ENCODE measurements around the gene CDS1. TPM values are rescaled to one million over a fixed set of nuclear protein-coding genes. Genes with fewer than 3 reads are reported as not detected.

The CDS1 gene
- polyA plus RNA-seq, 6 donors from 2014 or later, result 0.07 TPM; not detected in 5

DNA sequence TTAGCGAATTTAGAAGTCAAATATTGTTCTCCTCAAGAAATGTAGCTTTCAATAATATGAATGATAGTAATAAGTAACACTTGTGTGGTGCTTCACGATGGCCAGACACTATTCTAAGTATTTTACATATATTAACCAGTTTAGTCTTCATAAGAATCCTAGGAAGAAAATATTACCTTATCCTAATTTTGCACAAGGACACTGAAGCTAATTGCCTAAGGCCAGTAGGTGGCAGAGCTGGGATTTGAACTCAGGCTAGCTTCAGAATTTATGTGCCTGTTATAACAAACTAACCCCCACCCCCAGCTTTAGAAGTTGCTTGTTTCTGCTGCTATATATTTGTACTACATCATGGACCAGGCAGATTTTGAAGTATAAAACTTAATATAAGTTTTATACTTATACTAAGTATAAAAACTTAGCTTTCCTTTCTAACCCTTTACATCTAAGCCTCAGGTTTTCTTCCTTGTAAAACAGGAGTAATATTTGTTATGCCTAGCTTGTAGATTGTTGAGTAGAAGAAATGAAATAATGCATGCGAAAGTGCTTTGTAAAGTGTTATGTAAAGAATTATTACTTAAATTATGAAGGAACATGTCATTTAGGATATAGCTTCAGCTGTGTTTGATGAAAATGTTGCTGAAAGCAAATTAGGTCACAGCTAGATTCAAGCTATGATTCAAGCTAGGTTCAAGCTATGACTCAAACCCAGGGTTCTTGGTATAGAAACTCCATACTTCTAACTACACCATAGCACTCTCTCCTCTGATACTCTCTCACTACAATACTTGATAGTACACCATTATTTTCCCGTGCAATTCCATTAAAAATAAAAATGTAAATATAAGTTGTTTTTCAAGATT, 4.2 kb upstream of the CDS1 start:
- Mint-ChIP-seq H3K36me3 (peaks cover 0 to 2% of the 10 kb centered on the region in 2 donors), H3K4me1 (peaks cover 7 to 13% (median 9%) of the 10 kb centered on the region in 3 donors), H3K9me3 (peaks cover 0 to 9% (median 0%) of the 10 kb centered on the region in 7 donors), H3K27ac (no peak overlapping the region), H3K4me3 (no peak overlapping the region), H3K27me3 (peaks cover 22 to 41% (median 36%) of the 10 kb centered on the region in 3 donors)
- no peak for DNase-seq
- no peak for ATAC-seq (ENCODE audit: low read depth in 2 of 2)

GRCh38 chr4:84579403-84579776, 3.5 kb upstream of the CDS1 start:
- DNase-seq (no peak), ATAC-seq (ENCODE audit: low read depth in 2 of 2) (no peak)
- Mint-ChIP-seq H3K4me3 (no peak overlapping the region), H3K27ac (no peak overlapping the region), H3K9me3 (peaks cover 0 to 14% (median 2%) of the 10 kb centered on the region in 7 donors), H3K36me3 (peaks cover 0 to 6% of the 10 kb centered on the region in 2 donors), H3K4me1 (peaks cover 12 to 19% (median 13%) of the 10 kb centered on the region in 3 donors), H3K27me3 (peaks cover 27 to 42% (median 41%) of the 10 kb centered on the region in 3 donors)

DNA sequence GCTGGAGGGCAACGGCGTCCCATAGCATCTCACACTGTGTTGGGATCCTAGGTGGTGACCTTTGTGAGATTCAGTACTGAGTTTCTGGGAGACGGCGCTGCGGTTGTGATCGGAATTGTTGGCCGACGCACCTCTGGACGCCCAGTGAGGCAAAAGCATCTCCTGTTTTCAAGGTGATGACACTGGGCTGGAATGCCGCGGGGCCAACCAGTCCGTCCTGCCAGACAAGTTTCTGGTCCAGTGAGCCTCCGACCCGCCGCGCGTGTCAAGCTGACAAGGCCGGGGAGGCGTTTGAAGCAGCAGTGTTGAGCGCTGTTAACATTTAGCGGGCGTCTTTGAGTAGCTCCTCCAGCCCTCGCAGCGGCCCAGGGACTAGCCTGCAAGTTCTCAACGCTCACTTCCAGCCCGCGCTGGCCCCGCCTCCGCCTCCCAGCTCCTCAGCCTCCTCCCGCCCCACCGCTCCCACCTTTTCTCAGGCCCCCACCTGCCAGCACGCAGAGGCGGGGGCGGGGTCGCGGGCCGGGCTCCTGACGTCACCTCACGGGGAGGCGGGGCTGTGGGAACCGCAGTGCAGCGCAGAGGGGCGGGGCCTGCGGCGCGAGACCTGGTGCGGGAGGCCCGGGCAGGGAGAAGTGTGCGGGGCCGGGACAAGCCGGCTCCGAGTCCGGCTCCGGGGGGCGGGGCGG, 482 bp upstream of the CDS1 start:
- peaks cover 12 to 19% (median 13%) of the 10 kb centered on the region in 3 donors for H3K4me1 Mint-ChIP-seq
- peaks cover 39 to 65% (median 62%) of the 10 kb centered on the region in 3 donors for H3K27me3 Mint-ChIP-seq
- peak overlapping the region; percentile 56 to 92 (median 82) for H3K4me3 Mint-ChIP-seq
- DNase-seq (peak; percentile 77), ATAC-seq (ENCODE audit: low read depth in 2 of 2) (peak; percentile 78 to 82)
- H3K36me3 Mint-ChIP-seq, result peaks cover 6 to 12% of the 10 kb centered on the region in 2 donors
- H3K9me3 Mint-ChIP-seq, result peaks cover 3 to 23% (median 11%) of the 10 kb centered on the region in 7 donors
- H3K27ac Mint-ChIP-seq, result peak overlapping the region in 2 of 6 donors; percentile 1 to 92

DNA sequence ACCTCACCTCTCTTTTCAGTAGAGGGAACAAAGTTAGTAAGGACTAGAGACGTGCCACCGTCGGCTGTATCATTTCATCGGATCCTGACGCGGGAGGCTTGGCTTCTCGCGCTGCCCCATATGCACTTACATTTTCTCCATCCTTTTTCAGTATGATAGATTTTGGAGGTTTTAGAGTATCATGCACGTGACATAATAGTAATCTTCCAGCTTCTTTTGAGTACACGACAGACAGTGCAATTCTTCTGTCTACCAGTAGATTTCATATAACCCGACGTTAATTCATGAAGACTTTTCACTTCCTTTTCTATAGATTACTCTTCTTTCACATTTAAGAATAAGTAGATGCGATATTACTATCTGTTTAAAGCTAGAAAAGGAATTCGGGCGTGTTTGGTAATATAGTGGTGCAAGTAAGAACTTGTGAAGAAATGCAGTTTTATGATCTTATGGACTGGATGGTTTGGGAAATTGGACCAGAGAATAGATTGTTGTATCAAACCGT, 1.0 kb downstream of the CDS1 start:
- ATAC-seq (ENCODE audit: low read depth in 2 of 2) (peak; percentile 20 to 25), DNase-seq (peak; percentile 12)
- Mint-ChIP-seq H3K27me3 (peaks cover 38 to 73% (median 70%) of the 10 kb centered on the region in 3 donors), H3K9me3 (peaks cover 5 to 37% (median 17%) of the 10 kb centered on the region in 7 donors), H3K4me1 (peaks cover 12 to 19% (median 13%) of the 10 kb centered on the region in 3 donors), H3K27ac (peak overlapping the region in 3 of 6 donors; percentile 51 to 88 (median 52)), H3K36me3 (peaks cover 6 to 15% of the 10 kb centered on the region in 2 donors), H3K4me3 (peak overlapping the region; percentile 79 to 94 (median 89))

- H3K27ac Mint-ChIP-seq, result no peak overlapping the region
- H3K36me3 Mint-ChIP-seq, result peaks cover 6 to 15% of the 10 kb centered on the region in 2 donors
- H3K4me3 Mint-ChIP-seq, result no peak overlapping the region
- peaks cover 38 to 69% (median 65%) of the 10 kb centered on the region in 3 donors for H3K27me3 Mint-ChIP-seq
- peaks cover 5 to 38% (median 20%) of the 10 kb centered on the region in 7 donors for H3K9me3 Mint-ChIP-seq
- DNase-seq, result no peak
- ATAC-seq (ENCODE audit: low read depth in 2 of 2), result no peak
- peaks cover 12 to 19% (median 13%) of the 10 kb centered on the region in 3 donors for H3K4me1 Mint-ChIP-seq
Observed at GRCh38 chr4:84585251-84585650, 2.3 kb downstream of the CDS1 start.

GRCh38 chr4:84594724-84595123, 11.8 kb downstream of the CDS1 start:
- H3K27me3 Mint-ChIP-seq, result peaks cover 15 to 19% (median 19%) of the 10 kb centered on the region in 3 donors
- DNase-seq (no peak), ATAC-seq (ENCODE audit: low read depth in 2 of 2) (no peak)
- no peak overlapping the region for H3K4me3 Mint-ChIP-seq
- H3K27ac Mint-ChIP-seq, result no peak overlapping the region
- H3K36me3 Mint-ChIP-seq, result no peaks in the 10 kb centered on the region
- no peaks in the 10 kb centered on the region for H3K4me1 Mint-ChIP-seq
- peaks cover 0 to 11% (median 0%) of the 10 kb centered on the region in 7 donors for H3K9me3 Mint-ChIP-seq

DNA sequence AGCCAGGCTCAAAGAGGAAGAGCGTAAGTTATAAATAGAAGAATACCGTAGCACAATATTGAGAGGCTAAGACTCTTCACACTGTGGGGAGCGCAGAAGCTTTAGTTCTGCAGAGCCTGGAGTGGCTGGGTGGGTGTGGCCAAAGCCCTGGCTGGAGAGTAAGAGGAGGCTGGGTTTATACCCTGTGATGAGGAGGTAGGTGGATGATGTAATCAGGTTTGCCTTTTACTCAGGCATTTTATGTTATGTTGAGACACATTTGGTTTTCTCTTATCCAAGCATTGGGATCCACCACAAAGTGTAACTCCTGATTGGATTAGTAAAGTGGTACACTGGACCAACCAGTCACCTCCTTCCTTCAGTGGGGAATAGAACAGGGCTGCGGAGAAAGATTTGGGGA, 13.9 kb downstream of the CDS1 start:
- H3K9me3 Mint-ChIP-seq, result peaks cover 0 to 11% (median 0%) of the 10 kb centered on the region in 7 donors
- H3K27me3 Mint-ChIP-seq, result peaks cover 14 to 19% (median 19%) of the 10 kb centered on the region in 3 donors
- ATAC-seq (ENCODE audit: low read depth in 2 of 2) (no peak), DNase-seq (no peak)
- no peak overlapping the region for H3K4me3 Mint-ChIP-seq
- no peaks in the 10 kb centered on the region for H3K36me3 Mint-ChIP-seq
- H3K4me1 Mint-ChIP-seq, result no peaks in the 10 kb centered on the region
- no peak overlapping the region for H3K27ac Mint-ChIP-seq

DNA sequence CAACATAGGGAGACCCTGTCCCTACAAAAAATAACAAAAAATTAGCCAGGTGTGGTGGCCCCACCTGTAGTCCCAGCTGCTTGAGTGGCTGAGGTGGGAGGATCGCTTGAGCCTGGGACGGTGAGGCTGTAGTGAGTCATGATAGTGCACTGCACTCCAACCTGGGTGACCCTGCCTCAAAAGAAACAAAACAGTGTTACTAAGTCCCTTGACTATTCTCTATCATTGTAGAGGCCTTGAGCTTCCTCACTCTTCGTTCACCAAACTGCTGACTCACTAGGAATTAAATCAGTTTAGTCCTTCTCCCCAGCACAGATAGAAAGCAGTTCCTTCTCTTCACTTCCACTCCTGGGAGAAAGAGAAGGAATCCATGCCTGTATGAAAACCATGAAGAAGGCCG, 14.5 kb downstream of the CDS1 start:
- ATAC-seq (ENCODE audit: low read depth in 2 of 2), result no peak

DNA sequence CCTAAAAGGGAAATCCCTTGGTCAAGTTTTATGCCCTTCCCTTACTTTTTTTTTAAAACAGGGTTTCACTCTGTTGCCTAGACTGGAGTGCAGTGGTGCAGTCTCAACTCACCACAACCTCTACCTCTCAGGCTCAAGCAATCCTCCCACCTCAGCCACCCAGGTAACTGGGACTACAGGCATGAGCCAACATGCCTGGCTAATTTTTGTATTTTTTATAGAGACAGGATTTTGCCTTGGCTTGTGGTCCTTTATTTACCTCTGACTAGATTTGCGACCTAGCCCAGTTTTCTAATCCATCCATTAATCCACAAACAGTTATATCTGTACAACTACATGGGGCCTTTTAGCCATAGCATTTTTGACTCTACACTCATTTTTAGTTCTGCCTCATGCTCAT, 23.7 kb downstream of the CDS1 start:
- ATAC-seq (ENCODE audit: low read depth in 2 of 2), result no peak
- no peak overlapping the region for H3K4me3 Mint-ChIP-seq
- H3K9me3 Mint-ChIP-seq, result peaks cover 0 to 4% (median 0%) of the 10 kb centered on the region in 7 donors
- H3K27me3 Mint-ChIP-seq, result peaks cover 5 to 17% (median 6%) of the 10 kb centered on the region in 3 donors
- no peak for DNase-seq
- H3K36me3 Mint-ChIP-seq, result no peaks in the 10 kb centered on the region
- H3K27ac Mint-ChIP-seq, result no peak overlapping the region
- H3K4me1 Mint-ChIP-seq, result peaks cover 0 to 5% (median 4%) of the 10 kb centered on the region in 3 donors

More for the DNA sequence above, 14.5 kb downstream of the CDS1 start:
- H3K27me3 Mint-ChIP-seq, result peaks cover 14 to 19% (median 19%) of the 10 kb centered on the region in 3 donors
- H3K27ac Mint-ChIP-seq, result no peak overlapping the region
- no peak overlapping the region for H3K4me3 Mint-ChIP-seq
- DNase-seq, result no peak
- H3K36me3 Mint-ChIP-seq, result no peaks in the 10 kb centered on the region
- H3K4me1 Mint-ChIP-seq, result no peaks in the 10 kb centered on the region
- peaks cover 0 to 11% (median 0%) of the 10 kb centered on the region in 7 donors for H3K9me3 Mint-ChIP-seq

- no peaks in the 10 kb centered on the region for H3K36me3 Mint-ChIP-seq
- H3K4me3 Mint-ChIP-seq, result no peak overlapping the region
- no peak for DNase-seq
Observed at GRCh38 chr4:84611531-84611930, 28.6 kb downstream of the CDS1 start.

GRCh38 chr4:84614891-84615290, 32.0 kb downstream of the CDS1 start:
- H3K9me3 Mint-ChIP-seq, result no peaks in the 10 kb centered on the region

More at GRCh38 chr4:84611531-84611930, 28.6 kb downstream of the CDS1 start:
- Mint-ChIP-seq H3K4me1 (peaks cover 0 to 11% (median 7%) of the 10 kb centered on the region in 3 donors), H3K9me3 (peaks cover 0 to 4% (median 0%) of the 10 kb centered on the region in 7 donors), H3K27ac (peak overlapping the region in 1 of 6 donors; percentile 88), H3K27me3 (peaks cover 12 to 23% (median 17%) of the 10 kb centered on the region in 3 donors)
- no peak for ATAC-seq (ENCODE audit: low read depth in 2 of 2)

GRCh38 chr4:84615355-84615754, 32.4 kb downstream of the CDS1 start:
- no peak overlapping the region for H3K4me3 Mint-ChIP-seq
- H3K27ac Mint-ChIP-seq, result no peak overlapping the region
- H3K27me3 Mint-ChIP-seq, result peaks cover 7 to 19% (median 11%) of the 10 kb centered on the region in 3 donors
- H3K36me3 Mint-ChIP-seq, result no peaks in the 10 kb centered on the region
- H3K9me3 Mint-ChIP-seq, result no peaks in the 10 kb centered on the region
- peaks cover 0 to 11% (median 7%) of the 10 kb centered on the region in 3 donors for H3K4me1 Mint-ChIP-seq
- ATAC-seq (ENCODE audit: low read depth in 2 of 2), result no peak
- no peak for DNase-seq

More at GRCh38 chr4:84614891-84615290, 32.0 kb downstream of the CDS1 start:
- ATAC-seq (ENCODE audit: low read depth in 2 of 2), result no peak
- H3K27ac Mint-ChIP-seq, result no peak overlapping the region
- no peak for DNase-seq
- peaks cover 0 to 11% (median 7%) of the 10 kb centered on the region in 3 donors for H3K4me1 Mint-ChIP-seq
- peaks cover 7 to 24% (median 11%) of the 10 kb centered on the region in 3 donors for H3K27me3 Mint-ChIP-seq
- no peak overlapping the region for H3K4me3 Mint-ChIP-seq
- no peaks in the 10 kb centered on the region for H3K36me3 Mint-ChIP-seq

- H3K27ac Mint-ChIP-seq, result peak overlapping the region in 2 of 6 donors; percentile 6 to 20
- no peaks in the 10 kb centered on the region for H3K27me3 Mint-ChIP-seq
- ATAC-seq (ENCODE audit: low read depth in 2 of 2) (no peak), DNase-seq (no peak)
- peak overlapping the region in 1 of 8 donors; percentile 12 for H3K4me3 Mint-ChIP-seq
- peaks cover 8 to 15% (median 9%) of the 10 kb centered on the region in 3 donors for H3K4me1 Mint-ChIP-seq
- H3K36me3 Mint-ChIP-seq, result no peaks in the 10 kb centered on the region
- H3K9me3 Mint-ChIP-seq, result peaks cover 0 to 5% (median 0%) of the 10 kb centered on the region in 7 donors
Observed at GRCh38 chr4:84622959-84623358, 40.0 kb downstream of the CDS1 start.
